OCI-LY1 (cell line): ENCODE measurements around the gene MAD1L1.

ENCODE experiments used
- CTCF ChIP-seq: fragments of 200-600 bp; sonication (generic), shearing (Covaris generic); IDR thresholded peaks from 2 replicates; pipeline ENCODE4 v1.5.1; 2017; ENCODE audit warnings: mild to moderate bottlenecking, antibody characterized with exemption, low read length, moderate library complexity, mixed read lengths
- EZH2 ChIP-seq: fragments of 200-600 bp; sonication (generic), shearing (Covaris generic); IDR thresholded peaks from 2 replicates; pipeline ENCODE4 v1.8.0; 2017; ENCODE audit warnings: borderline replicate concordance, mixed run types, mild to moderate bottlenecking, antibody characterized with exemption, low read length, moderate library complexity, mixed read lengths

GRCh38 chr7:2166625-2167280, 66.0 kb downstream of the MAD1L1 start:
- TF ChIP-seq CTCF, result no peak
- TF ChIP-seq EZH2, result no peak
